Measurements from ENCODE around the gene STMND1. TPM values are rescaled to one million over a fixed set of nuclear protein-coding genes. Genes with fewer than 3 reads are reported as not detected.

Gene STMND1
- total and polyA plus RNA-seq, 2 of the 4 experiments (the other 2 are of a cell fraction): not detected

GRCh38 chr6:17169291-17169690 is 67.4 kb downstream of the STMND1 start:
- CTCF ChIA-PET: interaction anchor here (0.7 to 0.9 kb wide), 2 partner anchors 111 to 415 kb away, joined by 3 read pairs; no protein-coding TSS in a partner anchor
- dilution Hi-C loops (cut with HindIII; ENCODE audit: low sequenced_read_pairs, unreplicated experiment) (no loop called here), in situ Hi-C loops (cut with MboI; ENCODE audit: low sequenced_read_pairs) (no loop called here), intact Hi-C loops (cut with micrococcal nuclease) (loop anchor here (1.0 to 5.0 kb wide), 3 partner anchors 83 to 336 kb away; no protein-coding TSS in a partner anchor)
- H2AFZ ChIP-seq (replicated peaks; ENCODE audit: low read length, poor library complexity): peak overlapping the region; percentile 50
- H2AK9ac ChIP-seq (replicated peaks; ENCODE audit: low read depth, low read length, poor library complexity): no peak overlapping the region
- no peak overlapping the region for H2BK120ac ChIP-seq (ENCODE audit: low read depth, low read length)
- DNase-seq (peak; percentile 83), ATAC-seq (ENCODE audit: low read depth) (peak; percentile 79)
- H4K91ac ChIP-seq (ENCODE audit: insufficient read depth, low read depth, low read length): no peak overlapping the region
- no peak overlapping the region for H2BK20ac ChIP-seq (ENCODE audit: low read depth, low read length)
- POLR2A ChIA-PET (ENCODE audit: unreplicated experiment): no interaction called here
- 76% methylated on average over 2 of the region's 6 CpGs; no CpG with 5 or more reads in 1 of the 2 experiments for WGBS, 2 experiments (ENCODE audit: extremely low coverage in 2 of 2, insufficient read length in 1 of 2)
- H3K27ac ChIP-seq (ENCODE audit: insufficient read depth, low read length): no peak overlapping the region
- H3K23ac ChIP-seq (ENCODE audit: low read depth, low read length): no peak overlapping the region
- no peak overlapping the region for H2BK5ac ChIP-seq (ENCODE audit: low read depth, low read length, poor library complexity, severe bottlenecking)
- no peak overlapping the region for H3K14ac ChIP-seq (replicated peaks; ENCODE audit: low read depth, low read length)
- H4K20me1 ChIP-seq (ENCODE audit: insufficient read depth, low read length): no peaks in the 10 kb centered on the region
- H3K4me2 ChIP-seq (ENCODE audit: low read depth, low read length): no peak overlapping the region
- H3K9me1 ChIP-seq (ENCODE audit: insufficient read depth, low read length): peaks cover 6% of the 10 kb centered on the region
- H2AK5ac ChIP-seq (ENCODE audit: low read depth, low read length): no peak overlapping the region
- no peak overlapping the region for H3K56ac ChIP-seq (ENCODE audit: extremely low read depth, insufficient read depth, low read length)
- no peaks in the 10 kb centered on the region for H3K79me1 ChIP-seq (ENCODE audit: low read depth in 1 of 2, low read length in 2 of 2)
- H4K8ac ChIP-seq (ENCODE audit: low read depth in 2 of 2, low read length in 2 of 2): no peak overlapping the region
- H3K9me3 ChIP-seq (ENCODE audit: control insufficient read depth, insufficient read depth, low read length): no peaks in the 10 kb centered on the region
- TF ChIP-seq USF2 (IDR thresholded peaks at IDR 0.05; ENCODE audit: low read depth, low read length) (no peak), MAFK (IDR thresholded peaks at IDR 0.05; ENCODE audit: low read depth, low read length) (no peak), MAZ (IDR thresholded peaks at IDR 0.05; ENCODE audit: borderline replicate concordance, low read depth, low read length) (no peak), FOS (IDR thresholded peaks at IDR 0.05; ENCODE audit: low read depth, low read length) (no peak), RAD21 (IDR thresholded peaks at IDR 0.05; ENCODE audit: low read length) (no peak), POLR2A (IDR thresholded peaks at IDR 0.05; ENCODE audit: low read depth, low read length) (no peak), BHLHE40 (IDR thresholded peaks at IDR 0.05; ENCODE audit: low read depth, low read length) (no peak), RFX5 (IDR thresholded peaks at IDR 0.05; ENCODE audit: low read depth, low read length) (no peak), ELK1 (IDR thresholded peaks at IDR 0.05; ENCODE audit: borderline replicate concordance, low read depth, low read length) (no peak), SMC3 (IDR thresholded peaks at IDR 0.05; ENCODE audit: low read depth, low read length) (no peak), MXI1 (IDR thresholded peaks at IDR 0.05; ENCODE audit: borderline replicate concordance, low read depth, low read length) (no peak)
- H4K5ac ChIP-seq (ENCODE audit: low read depth, low read length): no peak overlapping the region
- no peak overlapping the region for H3K9ac ChIP-seq (ENCODE audit: low read depth, low read length)
- no peak overlapping the region for H3K4me3 ChIP-seq (ENCODE audit: insufficient read depth, low read depth, low read length)
- BruUV-seq (replicated peaks): no TSS peak
- H3K4ac ChIP-seq (ENCODE audit: low read depth, low read length): no peak overlapping the region
- no peaks in the 10 kb centered on the region for H3K27me3 ChIP-seq (ENCODE audit: control insufficient read depth, insufficient read depth, low read length)
- H3K18ac ChIP-seq (ENCODE audit: low read depth, low read length): no peak overlapping the region
- H3K36me3 ChIP-seq (ENCODE audit: control insufficient read depth, insufficient read depth, low read length): no peaks in the 10 kb centered on the region
- peaks cover 4% of the 10 kb centered on the region for H3K4me1 ChIP-seq (ENCODE audit: control insufficient read depth, insufficient read depth, low read length)
- no peak overlapping the region for H2BK15ac ChIP-seq (ENCODE audit: low read depth, low read length)

Measured in IMR-90 (cell line).